ENCODE data around the gene SPN.
"Not testable (repeated sequence)": the region's sequence is repeated elsewhere in the genome, so short reads cannot be mapped to it uniquely, and the experiment has no call there.

SPN gene

DNA sequence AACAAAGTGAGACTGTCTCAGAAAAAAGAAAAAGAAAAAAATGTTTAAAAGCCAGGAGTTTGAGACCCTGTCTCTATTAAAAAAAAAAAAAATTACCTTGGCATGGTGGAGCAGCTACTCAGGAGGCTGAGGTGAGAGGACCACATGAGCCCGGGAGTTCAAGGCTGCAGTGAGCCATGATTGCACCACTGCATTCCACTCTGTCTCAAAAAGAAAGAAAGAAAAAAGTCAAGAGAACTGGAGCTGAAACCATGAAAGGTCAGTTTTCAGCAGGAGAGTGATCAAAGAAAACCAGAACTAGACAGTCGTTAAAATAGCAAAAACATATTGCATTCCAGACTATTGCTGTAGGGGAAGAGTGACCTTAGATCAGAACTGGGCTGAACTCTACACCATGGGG, 24.7 kb downstream of the SPN start:
- H3K27ac ChIP-seq = no peak overlapping the region
- no peaks in the 10 kb centered on the region for H3K27me3 ChIP-seq (replicated peaks)
- DNase-seq = no peak
- H3K36me3 ChIP-seq (replicated peaks) = no peaks in the 10 kb centered on the region
- TF ChIP-seq, protein P1, sequence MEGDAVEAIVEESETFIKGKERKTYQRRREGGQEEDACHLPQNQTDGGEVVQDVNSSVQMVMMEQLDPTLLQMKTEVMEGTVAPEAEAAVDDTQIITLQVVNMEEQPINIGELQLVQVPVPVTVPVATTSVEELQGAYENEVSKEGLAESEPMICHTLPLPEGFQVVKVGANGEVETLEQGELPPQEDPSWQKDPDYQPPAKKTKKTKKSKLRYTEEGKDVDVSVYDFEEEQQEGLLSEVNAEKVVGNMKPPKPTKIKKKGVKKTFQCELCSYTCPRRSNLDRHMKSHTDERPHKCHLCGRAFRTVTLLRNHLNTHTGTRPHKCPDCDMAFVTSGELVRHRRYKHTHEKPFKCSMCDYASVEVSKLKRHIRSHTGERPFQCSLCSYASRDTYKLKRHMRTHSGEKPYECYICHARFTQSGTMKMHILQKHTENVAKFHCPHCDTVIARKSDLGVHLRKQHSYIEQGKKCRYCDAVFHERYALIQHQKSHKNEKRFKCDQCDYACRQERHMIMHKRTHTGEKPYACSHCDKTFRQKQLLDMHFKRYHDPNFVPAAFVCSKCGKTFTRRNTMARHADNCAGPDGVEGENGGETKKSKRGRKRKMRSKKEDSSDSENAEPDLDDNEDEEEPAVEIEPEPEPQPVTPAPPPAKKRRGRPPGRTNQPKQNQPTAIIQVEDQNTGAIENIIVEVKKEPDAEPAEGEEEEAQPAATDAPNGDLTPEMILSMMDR (IDR thresholded peaks at IDR 0.05; ENCODE audit: low read depth, low read length, missing control alignments) = no peak
- no peak overlapping the region for H3K4me3 ChIP-seq (ENCODE audit: low read depth, low read length)
- in situ Hi-C loops (cut with HindIII; ENCODE audit: low pct_ligation_motif_present, low sequenced_read_pairs) = no loop called here

DNA sequence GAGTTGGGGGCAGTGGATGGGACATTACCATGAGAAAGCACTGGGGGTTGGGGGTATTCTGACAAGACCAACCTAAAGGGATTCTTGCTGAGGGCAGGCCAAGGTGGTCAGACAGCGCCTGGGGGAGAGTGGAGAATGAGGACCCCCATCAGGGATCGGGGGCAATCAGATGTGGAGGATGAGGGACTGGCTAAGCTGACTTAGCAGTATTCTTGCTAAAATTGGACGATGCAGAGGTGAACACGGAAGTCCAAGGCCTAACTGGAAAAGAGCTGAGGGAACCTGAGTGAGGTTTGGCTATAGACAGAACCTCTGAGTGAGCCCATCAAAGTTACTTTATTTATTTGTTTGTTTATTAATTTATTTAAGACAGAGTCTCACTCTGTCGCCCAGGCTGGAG, 25.1 kb downstream of the SPN start:
- in situ Hi-C loops (cut with HindIII; ENCODE audit: low pct_ligation_motif_present, low sequenced_read_pairs) = no loop called here
- no peak for DNase-seq
- Histone ChIP-seq H3K27ac (no peak overlapping the region), H3K27me3 (replicated peaks) (no peaks in the 10 kb centered on the region), H3K36me3 (replicated peaks) (no peaks in the 10 kb centered on the region), H3K4me3 (ENCODE audit: low read depth, low read length) (no peak overlapping the region)
- TF ChIP-seq, protein P1 (IDR thresholded peaks at IDR 0.05; ENCODE audit: low read depth, low read length, missing control alignments) = no peak

DNA sequence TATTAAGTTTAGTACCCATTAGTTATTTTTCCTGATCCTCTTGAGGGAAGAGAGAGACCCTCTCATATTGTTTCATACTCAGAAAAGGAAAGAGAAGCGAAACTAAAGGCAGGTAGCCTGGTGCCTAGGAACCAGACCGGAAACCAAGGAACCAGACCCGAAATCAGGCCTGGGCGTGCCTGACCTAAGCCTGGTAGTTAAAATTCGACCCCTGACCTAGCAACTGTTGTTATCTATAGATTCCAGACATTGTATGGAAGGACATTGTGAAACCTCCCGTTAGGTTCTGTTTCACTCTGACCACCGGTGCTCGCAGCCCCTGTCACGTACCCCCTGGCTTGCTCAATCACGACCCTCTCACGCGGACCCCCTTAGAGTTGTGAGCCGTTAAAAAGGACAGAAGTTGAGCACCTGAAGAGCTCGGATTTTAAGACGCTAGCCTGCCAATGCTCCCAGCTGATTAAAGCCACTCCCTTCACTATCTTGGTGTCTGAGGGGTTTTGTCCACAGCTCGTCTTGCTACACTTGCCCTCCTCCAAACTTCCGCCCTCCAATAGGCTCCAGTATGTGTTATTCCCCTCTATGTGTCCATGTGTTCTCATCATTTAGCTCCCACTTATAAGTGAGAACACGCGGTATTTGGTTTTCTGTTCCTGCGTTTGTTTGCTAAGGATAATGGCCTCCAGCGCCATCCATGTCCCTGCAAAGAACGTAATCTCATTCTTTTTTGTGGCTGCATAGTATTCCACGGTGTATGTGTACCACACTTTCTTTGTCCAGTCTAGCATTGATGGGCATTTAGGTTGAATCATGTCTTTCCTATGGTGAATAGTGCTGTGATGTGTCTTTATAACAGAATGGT, 26.7 kb downstream of the SPN start:
- DNase-seq; H3K27me3 ChIP-seq (replicated peaks); H3K4me3 ChIP-seq (ENCODE audit: low read depth, low read length); H3K27ac ChIP-seq; H3K36me3 ChIP-seq (replicated peaks); in situ Hi-C loops (cut with HindIII; ENCODE audit: low pct_ligation_motif_present, low sequenced_read_pairs): not testable (repeated sequence)

DNA sequence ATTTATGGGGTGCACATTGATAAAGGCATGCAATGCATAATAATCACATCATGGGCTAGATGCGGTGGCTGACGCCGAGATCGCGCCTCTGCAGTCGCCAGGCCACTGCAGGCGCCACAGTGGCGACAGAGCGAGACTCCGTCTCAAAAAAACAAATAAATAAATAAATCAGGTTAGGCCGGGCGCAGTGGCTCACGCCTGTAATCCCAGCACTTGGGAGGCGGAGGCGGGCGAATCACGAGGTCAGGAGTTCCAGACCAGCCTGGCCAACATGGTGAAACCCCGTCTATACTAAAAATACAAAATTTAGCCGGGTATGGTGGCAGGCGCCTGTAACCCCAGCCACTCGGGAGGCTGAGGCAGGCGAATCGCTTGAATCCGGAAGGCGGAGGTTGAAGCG, 29.6 kb downstream of the SPN start:
- H3K27ac ChIP-seq; DNase-seq; H3K27me3 ChIP-seq (replicated peaks); in situ Hi-C loops (cut with HindIII; ENCODE audit: low pct_ligation_motif_present, low sequenced_read_pairs); H3K36me3 ChIP-seq (replicated peaks); H3K4me3 ChIP-seq (ENCODE audit: low read depth, low read length): not testable (repeated sequence)

DNA sequence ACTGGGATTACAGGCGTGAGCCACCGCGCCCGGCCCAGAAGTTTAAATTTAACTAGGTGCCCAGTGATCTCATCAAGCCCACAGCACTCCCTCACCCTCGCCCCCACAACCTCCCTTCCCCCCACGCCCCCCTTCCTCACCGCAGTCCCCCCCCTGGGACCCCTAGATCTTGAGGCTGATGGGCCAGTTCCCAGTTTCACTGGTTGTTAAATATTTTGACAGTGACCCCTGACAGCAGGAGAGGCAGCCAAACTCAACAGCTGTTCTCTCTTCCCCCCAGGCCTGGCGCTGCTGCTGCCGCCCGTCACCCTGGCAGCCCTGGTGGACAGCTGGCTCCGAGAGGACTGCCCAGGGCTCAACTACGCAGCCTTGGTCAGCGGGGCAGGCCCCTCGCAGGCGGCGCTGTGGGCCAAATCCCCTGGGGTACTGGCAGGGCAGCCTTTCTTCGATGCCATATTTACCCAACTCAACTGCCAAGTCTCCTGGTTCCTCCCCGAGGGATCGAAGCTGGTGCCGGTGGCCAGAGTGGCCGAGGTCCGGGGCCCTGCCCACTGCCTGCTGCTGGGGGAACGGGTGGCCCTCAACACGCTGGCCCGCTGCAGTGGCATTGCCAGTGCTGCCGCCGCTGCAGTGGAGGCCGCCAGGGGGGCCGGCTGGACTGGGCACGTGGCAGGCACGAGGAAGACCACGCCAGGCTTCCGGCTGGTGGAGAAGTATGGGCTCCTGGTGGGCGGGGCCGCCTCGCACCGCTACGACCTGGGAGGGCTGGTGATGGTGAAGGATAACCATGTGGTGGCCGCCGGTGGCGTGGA, 31.5 kb downstream of the SPN start:
- no peak for DNase-seq
- no peak overlapping the region for H3K27ac ChIP-seq
- TF ChIP-seq, protein P1 (IDR thresholded peaks at IDR 0.05; ENCODE audit: low read depth, low read length, missing control alignments) = no peak
- in situ Hi-C loops (cut with HindIII; ENCODE audit: low pct_ligation_motif_present, low sequenced_read_pairs) = no loop called here
- H3K36me3 ChIP-seq (replicated peaks) = no peaks in the 10 kb centered on the region
- no peaks in the 10 kb centered on the region for H3K27me3 ChIP-seq (replicated peaks)
- H3K4me3 ChIP-seq (ENCODE audit: low read depth, low read length) = no peak overlapping the region

DNA sequence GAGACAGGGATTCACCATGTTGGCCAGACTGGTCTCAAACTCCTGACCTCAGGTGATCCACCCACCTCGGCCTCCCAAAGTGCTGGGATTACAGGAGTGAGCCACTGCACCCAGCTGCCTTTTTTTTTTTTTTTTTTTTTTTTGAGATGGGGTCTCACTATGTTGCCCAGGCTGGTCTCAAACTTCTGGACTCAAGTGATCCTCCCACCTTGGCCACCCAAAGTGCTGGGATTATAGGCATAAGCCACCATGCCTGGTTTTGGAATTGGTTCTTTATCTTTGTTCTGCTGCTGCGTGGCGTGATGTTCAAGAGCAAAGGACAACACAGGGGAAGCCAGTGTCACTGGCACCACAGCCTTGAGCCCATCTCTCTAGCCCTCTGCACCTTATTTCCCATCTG, 32.6 kb downstream of the SPN start:
- H3K4me3 ChIP-seq (ENCODE audit: low read depth, low read length); H3K36me3 ChIP-seq (replicated peaks); in situ Hi-C loops (cut with HindIII; ENCODE audit: low pct_ligation_motif_present, low sequenced_read_pairs); DNase-seq; H3K27me3 ChIP-seq (replicated peaks); H3K27ac ChIP-seq: not testable (repeated sequence)

DNA sequence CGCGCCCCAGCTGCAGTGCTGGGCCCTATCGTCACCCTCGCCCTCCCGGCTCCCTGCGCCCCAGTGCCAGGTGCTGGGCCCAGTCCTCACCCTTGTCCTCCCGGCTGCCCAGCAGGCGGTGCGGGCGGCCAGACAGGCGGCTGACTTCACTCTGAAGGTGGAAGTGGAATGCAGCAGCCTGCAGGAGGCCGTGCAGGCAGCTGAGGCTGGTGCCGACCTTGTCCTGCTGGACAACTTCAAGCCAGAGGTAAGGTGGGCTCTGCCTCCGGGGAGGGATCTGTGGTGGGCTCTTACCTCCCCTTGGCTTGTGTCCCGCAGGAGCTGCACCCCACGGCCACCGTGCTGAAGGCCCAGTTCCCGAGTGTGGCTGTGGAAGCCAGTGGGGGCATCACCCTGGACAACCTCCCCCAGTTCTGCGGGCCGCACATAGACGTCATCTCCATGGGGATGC, 33.9 kb downstream of the SPN start:
- TF ChIP-seq, protein P1 (IDR thresholded peaks at IDR 0.05; ENCODE audit: low read depth, low read length, missing control alignments) = no peak
- in situ Hi-C loops (cut with HindIII; ENCODE audit: low pct_ligation_motif_present, low sequenced_read_pairs) = no loop called here
- H3K4me3 ChIP-seq (ENCODE audit: low read depth, low read length) = no peak overlapping the region
- no peaks in the 10 kb centered on the region for H3K27me3 ChIP-seq (replicated peaks)
- DNase-seq = no peak
- no peak overlapping the region for H3K27ac ChIP-seq
- no peaks in the 10 kb centered on the region for H3K36me3 ChIP-seq (replicated peaks)

All from brain microvascular endothelial cell (primary cell).